Natural killer cell treated with Interleukin-12 subunit alpha and Interleukin-12 subunit beta and Interleukin-15 and Interleukin-18, amount 100 ng/mL, for 72 hours (primary cell): ENCODE data around the gene DDX18. TPM values are rescaled to one million over a fixed set of nuclear protein-coding genes. Genes with fewer than 3 reads are reported as not detected.

Experiments used
- total RNA-seq, 2 donors: library from RNA; stranded (reverse); gene quantifications; one replicate each; pipeline ENCODE4 v1.2.3, GENCODE V29; 2022

The DDX18 gene
- total RNA-seq, 2 donors from 2014 or later, result 88.9 to 93.4 TPM

Other genes with a start within 250 kb of the DDX18 start
- gene CCDC93, start 199.4 kb downstream of the DDX18 start, total RNA-seq, result 10 to 100 TPM; 33.5 to 59.9 TPM